Urinary bladder (tissue), 4 donors: ENCODE measurements around the gene EML2. TPM values are rescaled to one million over a fixed set of nuclear protein-coding genes. Genes with fewer than 3 reads are reported as not detected.
"Not testable (repeated sequence)": the region's sequence is repeated elsewhere in the genome, so short reads cannot be mapped to it uniquely, and the experiment has no call there.

Experiments
- DNase-seq: peaks from one replicate; pipeline ENCODE4 v3.0.0-alpha.2; 2015; ENCODE audit errors: extremely low spot score
- H3K27ac ChIP-seq: one replicate; pipeline ENCODE4 v1.5.1; 2013; ENCODE audit warnings: low read depth, mild to moderate bottlenecking, moderate library complexity
- H3K36me3 ChIP-seq: one replicate; pipeline ENCODE4 v1.6.1; 2013; ENCODE audit warnings: mild to moderate bottlenecking, moderate library complexity; ENCODE audit not compliant: insufficient read depth
- H3K4me1 ChIP-seq: one replicate; pipeline ENCODE4 v1.6.1; 2013; ENCODE audit warnings: mild to moderate bottlenecking, moderate library complexity; ENCODE audit not compliant: insufficient read depth
- H3K4me3 ChIP-seq: one replicate; pipeline ENCODE4 v1.5.1; 2013; ENCODE audit warnings: low read depth, low read length
- WGBS: extraction: QIAGEN DNeasy Blood & Tissue Kit; methylation state at CpG from one replicate; pipeline ENCODE4 v1.1.7; 2013; 5-methylcytosine and 5-hydroxymethylcytosine counted together
- polyA plus RNA-seq: library from polyadenylated mRNA; stranded (reverse); fragments of 200-250 nt; gene quantifications from one replicate; pipeline ENCODE4 v1.2.3, GENCODE V29; 2013
- total RNA-seq: library from RNA; depleted of rRNA; stranded (reverse); fragments of >200 nt; gene quantifications from one replicate; pipeline ENCODE4 v1.2.3, GENCODE V29; 2014
- donor health status: healthy with polysubstance abuse.
- donor health status: healthy.

EML2 gene
- total and polyA plus RNA-seq, 2 donors, result 16.9 to 41.2 TPM

DNA sequence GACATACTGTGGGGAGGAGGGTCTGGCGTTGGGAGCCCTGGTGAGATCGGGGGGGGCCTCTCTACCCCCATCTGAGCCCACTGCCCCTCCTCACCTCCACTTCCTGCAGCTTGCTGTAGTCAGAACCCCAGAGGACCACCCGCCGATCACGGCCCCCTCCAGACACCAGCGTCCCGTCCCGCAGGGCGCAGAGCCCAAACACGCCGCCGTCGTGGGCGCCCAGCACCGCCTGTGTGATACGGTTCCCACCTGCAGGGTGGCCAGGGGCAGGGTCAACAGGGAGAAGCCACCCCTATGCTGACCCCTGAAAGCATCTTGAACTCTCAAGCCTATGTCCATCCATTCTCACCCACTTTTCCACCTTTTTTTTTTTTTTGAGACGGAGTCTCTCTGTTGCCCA lies 17.8 kb downstream of the EML2 start:
- 89% methylated on average over 17 of the region's 17 CpGs for WGBS
- no peak for DNase-seq
- Histone ChIP-seq H3K36me3 (peaks cover 6% of the 10 kb centered on the region), H3K4me3 (no peak overlapping the region), H3K27ac (no peak overlapping the region), H3K4me1 (peaks cover 1% of the 10 kb centered on the region)

DNA sequence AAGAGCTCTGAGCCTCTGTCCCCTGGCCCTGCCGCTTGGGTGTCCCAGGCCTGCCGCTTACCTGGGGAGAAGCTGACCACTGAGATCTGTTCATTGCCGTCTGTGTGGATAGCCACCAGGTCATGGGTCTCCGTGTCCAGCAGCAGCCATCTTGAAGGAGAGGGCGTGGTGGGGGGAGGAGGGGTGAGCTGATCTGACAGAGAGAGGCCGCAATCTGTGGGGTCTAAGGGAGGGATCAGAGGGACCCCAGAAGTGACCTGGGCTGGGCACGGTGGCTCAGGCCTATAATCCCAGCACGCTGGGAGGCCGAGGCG lies 22.5 kb downstream of the EML2 start:
- Histone ChIP-seq H3K4me3 (no peak overlapping the region), H3K4me1 (peaks cover 1% of the 10 kb centered on the region), H3K36me3 (peaks cover 6% of the 10 kb centered on the region), H3K27ac (no peak overlapping the region)
- 83% methylated on average over 10 of the region's 10 CpGs for WGBS
- no peak for DNase-seq

DNA sequence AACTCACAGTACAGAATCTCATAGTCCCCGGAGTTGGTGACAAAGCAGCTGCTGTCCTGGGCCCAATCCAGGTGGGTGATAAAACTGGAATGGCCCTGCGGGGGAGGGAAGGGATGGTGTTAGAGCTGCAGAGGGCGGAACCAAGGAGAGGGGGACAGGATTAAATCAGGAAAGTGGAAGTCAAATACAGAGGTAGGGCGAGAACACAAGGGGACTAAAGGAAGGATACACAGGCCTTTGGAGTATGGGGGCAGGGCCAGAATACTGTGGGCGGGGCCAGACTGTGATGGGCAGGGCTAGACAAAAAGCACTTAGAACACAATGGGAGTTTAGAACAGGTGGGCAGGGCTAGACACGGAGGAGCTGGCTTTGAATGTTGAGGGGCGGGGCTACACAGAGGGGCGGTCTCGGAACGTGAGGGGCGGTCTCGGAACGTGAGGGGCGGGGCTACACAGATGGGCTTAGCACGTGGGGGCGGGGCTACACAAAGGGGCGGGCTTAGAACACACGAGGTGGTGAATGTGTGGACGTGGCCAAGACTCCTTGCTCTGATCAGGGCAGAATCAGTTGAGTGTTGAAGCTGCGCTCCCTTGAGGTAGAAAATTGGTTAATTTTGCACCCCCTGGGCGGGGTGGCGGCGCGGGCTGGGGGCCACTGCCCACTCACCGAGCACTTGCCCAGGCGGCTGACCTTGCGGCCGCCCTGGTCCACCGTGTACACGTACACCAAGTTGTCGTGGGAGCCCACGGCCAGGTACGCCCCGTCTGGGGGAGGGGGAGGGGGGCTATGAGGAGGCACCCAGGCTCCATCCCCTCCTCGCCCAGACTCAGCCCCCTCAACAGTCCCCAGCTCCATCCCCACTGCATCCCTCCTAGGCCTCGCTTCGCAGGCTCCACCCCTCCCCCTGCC lies 23.1 kb downstream of the EML2 start:
- Histone ChIP-seq H3K36me3 (peaks cover 6% of the 10 kb centered on the region), H3K4me3 (no peak overlapping the region), H3K4me1 (peaks cover 1% of the 10 kb centered on the region), H3K27ac (no peak overlapping the region)
- WGBS, result 42% methylated on average over 37 of the region's 37 CpGs
- DNase-seq, result peak; percentile 91

DNA sequence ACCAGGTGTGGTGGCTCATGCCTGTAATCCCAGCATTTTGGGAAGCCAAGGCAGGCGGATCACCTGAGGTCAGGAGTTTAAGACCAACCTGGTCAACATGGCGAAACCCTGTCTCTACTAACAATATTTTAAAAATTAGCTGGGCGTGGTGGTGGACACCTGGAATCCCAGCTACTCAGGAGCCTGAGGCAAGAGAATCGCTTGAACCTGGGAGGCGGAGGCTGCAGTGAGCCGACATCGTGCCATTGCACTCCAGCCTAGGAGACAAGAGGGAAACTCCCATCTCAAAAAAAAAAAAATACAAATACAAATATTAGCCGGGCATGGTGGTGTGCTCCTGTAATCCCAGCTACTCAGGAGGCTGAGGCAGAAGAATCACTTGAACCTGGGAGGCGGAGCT lies 24.1 kb downstream of the EML2 start:
- H3K27ac ChIP-seq, DNase-seq, H3K4me3 ChIP-seq, H3K4me1 ChIP-seq, H3K36me3 ChIP-seq: not testable (repeated sequence)
- 92% methylated on average over 9 of the region's 9 CpGs for WGBS

DNA sequence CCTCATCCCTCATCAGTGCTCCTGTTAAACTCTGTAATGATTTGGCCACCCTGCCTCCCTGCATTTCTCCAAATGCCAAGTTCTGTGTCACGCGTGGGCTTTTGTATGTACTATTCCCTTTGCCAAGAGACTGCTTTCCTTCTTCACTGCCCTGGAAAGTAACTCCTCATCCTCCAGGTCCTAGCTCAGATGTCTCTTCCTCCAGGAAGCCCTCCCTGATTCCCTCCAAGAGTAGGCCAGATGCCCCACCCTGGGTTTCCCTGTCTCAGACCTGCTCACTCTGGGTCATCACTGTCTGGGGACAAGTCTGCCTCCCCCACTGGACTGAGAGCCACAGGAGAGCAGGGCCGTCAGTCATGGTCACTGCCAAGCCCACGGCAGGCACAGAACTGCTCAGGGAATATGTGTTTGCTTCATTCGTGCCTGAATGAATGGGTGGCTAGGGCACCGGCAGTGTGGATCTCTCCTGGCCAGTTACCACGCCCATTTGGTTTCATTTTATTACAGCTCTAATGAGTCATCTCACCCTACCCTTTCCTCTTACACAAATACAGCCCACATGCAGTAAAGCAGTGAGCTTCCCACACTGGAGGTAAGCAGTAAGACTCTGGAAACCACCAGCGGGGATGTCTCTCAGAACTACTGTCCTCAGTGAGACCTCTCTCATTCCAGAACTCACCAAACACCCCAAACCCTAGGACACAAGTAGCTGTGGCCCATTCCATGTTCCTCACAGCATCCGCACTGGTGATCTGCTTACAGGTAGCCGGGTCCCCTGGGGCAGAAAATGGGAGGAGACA lies 25.1 kb downstream of the EML2 start:
- Histone ChIP-seq H3K27ac (peak overlapping the region; percentile 59), H3K4me1 (no peaks in the 10 kb centered on the region), H3K36me3 (peaks cover 3% of the 10 kb centered on the region), H3K4me3 (no peak overlapping the region)
- WGBS, result 69% methylated on average over 10 of the region's 10 CpGs
- no peak for DNase-seq

DNA sequence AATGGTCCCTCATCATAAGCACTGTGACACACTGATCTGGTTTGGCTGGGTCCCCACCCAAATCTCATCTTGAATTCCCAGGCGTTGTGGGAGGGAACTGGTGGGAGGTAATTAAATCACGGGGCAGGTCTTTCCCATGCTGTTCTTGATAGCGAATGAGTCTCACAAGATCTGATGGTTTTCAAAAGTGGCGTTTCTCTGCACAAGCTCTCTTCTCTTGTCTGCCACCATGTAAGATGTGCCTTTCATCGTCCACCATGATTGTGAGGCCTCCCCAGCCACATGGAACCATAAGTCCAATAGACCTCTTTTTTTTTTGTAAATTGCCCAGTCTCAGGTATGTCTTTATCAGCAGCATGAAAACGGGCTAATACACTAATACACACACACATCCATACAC lies 30.2 kb downstream of the EML2 start:
- Histone ChIP-seq H3K4me3 (no peak overlapping the region), H3K4me1 (no peaks in the 10 kb centered on the region), H3K27ac (no peak overlapping the region), H3K36me3 (no peaks in the 10 kb centered on the region)
- DNase-seq, result no peak
- 94% methylated on average over 6 of the region's 6 CpGs for WGBS

DNA sequence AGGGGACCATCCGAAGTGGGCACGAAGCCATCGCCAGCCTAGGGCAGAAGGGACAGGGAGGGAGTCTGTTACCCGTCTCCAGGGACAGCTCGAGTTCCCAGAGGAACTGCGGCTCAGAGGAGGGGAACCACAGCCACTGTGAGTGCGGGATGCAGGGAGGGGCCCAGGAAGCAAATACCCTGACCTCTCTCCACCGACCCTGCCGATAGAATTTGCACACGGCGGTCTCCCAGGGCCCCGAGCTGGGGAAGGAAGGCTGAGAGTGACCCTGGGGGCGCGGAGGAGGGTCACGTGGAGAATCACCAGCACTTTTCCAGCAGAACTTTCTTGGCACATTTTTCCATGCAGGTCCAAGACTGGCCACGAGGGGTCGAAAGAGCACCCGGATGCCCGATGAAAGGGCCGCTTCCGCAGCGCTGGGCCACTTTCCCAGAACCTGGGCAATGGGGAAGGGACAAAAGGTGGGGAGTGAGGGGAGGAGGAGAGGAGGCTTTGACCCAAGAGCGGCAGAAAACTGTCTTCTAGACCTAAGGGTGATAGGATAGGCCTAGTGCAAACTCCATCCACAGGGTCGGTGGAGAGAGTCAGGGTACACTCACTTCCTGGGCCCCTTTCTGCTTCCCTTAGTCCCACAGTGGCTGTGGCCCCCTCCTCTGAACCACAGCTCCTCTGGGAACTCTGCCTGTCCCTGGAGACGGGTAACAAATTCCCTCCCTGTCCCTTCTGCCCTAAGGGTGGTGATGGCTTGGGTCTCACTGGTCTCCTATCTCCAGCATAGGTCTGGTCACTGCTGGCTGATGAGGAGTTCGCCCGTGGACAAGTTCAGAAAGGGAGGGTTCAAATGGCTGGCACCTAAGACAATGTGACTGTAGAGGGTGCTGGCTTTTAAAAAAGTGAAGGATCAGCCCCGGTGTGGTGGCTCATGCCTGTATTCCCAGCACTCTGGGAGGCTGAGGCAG lies 31.8 kb downstream of the EML2 start:
- 12% methylated on average over 28 of the region's 28 CpGs for WGBS
- peak; percentile 15 for DNase-seq
- Histone ChIP-seq H3K4me1 (no peaks in the 10 kb centered on the region), H3K27ac (no peak overlapping the region), H3K36me3 (no peaks in the 10 kb centered on the region), H3K4me3 (no peak overlapping the region)

DNA sequence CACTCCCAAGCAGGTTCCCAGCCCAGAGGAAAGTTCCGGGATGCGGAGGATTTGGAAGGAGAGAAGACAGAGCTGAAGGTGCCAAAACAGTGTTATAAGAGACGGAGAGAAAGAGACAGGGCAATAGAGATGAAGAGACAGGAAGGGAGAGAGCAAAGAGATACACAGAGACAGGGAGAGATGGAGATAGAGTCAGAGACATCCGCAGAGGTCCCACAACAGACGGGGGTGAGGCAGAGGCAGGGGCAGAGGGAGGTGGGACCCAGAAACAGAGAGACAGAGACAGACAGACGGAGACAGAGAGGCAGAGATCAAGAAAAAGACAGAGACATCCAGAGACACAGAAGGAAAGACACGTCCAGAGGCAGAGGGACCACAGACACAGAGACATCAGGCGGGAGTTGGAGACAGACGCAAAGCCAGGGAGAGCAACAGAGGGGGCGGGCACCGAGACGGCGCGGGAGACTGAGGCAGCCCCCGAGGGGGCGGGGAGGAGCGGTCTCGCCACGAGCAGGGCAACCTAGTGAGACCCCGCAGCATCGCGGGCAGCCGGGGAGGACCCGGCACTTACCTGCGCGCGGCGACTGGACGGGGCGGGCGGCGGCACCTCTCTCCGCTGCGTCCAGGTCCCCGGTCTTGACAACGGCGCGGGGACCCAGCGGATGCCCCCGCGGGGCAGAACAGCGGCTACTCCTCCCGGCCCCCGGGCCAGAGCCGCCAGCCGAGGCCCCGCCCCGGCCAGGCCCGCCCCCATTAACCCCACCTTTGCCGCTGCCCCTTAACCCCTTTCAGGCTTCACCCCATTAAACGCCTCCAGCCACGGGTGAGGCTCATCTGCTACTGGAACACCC lies 37.4 kb downstream of the EML2 start, which contains the start of gene GPR4:
Gene GPR4, minus strand, starts transcription at position 689 of the 851 bp plus-strand sequence. CDS start 10,346 bp downstream, outside the sequence.
- no peaks in the 10 kb centered on the region for H3K36me3 ChIP-seq
- no peak within 1 kb of the TSS for H3K27ac ChIP-seq
- DNase-seq, result no peak
- no peaks in the 10 kb centered on the region for H3K4me1 ChIP-seq
- H3K4me3 ChIP-seq, result peak within 1 kb of the TSS; percentile 23
- 2% methylated on average over 52 of the region's 52 CpGs for WGBS

DNA sequence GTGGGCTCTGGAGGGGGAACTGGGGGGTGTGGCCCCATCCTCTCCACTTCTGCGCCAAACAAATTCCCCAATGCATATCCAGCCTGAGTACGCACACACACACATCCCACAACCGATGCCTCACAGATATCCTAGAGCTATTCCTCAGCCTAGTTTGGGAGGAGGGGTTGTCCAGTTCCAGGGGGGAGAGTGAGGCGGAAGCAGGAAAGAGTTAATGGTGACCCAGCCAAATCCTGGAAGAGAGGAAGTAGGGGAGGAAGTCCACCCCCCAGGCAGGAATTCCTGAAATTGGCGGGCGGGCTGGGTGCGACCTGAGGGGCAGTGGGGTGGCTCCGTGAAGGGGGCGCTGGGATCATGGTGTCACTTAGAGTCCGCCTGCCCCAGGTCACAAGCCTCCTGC lies 38.1 kb downstream of the EML2 start:
- no peaks in the 10 kb centered on the region for H3K36me3 ChIP-seq
- no peaks in the 10 kb centered on the region for H3K4me1 ChIP-seq
- 13% methylated on average over 10 of the region's 10 CpGs for WGBS
- H3K4me3 ChIP-seq, result peak overlapping the region; percentile 23
- no peak overlapping the region for H3K27ac ChIP-seq
- DNase-seq, result no peak

DNA sequence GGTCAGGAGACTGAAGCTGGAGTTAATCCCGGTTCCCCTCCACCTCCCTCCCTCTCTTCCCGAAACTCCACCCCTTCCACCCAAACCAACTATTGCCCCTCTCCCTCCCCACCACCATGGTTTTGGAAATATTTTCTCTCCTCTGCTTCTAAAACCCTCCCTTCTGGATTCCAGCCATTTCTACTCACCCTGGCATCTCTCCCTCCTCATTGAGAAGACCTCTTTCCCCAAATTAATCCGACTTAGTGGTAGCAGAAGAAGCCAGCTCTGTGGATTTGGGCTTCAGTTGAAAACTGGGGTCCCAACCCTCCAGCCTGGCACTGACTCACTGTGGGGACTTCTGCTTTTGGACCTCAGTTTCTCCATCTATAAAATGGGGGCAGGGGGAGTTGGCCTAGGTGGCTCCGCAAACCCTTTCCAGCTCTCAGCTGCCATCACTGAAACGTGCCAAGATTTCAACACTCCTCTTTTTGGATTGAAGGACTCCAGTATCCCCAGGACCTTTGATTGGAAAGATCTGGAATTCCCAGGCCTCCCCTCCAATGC lies 38.8 kb downstream of the EML2 start:
- H3K4me1 ChIP-seq, result no peaks in the 10 kb centered on the region
- no peaks in the 10 kb centered on the region for H3K36me3 ChIP-seq
- H3K27ac ChIP-seq, result no peak overlapping the region
- 36% methylated on average over 5 of the region's 5 CpGs for WGBS
- H3K4me3 ChIP-seq, result no peak overlapping the region
- no peak for DNase-seq

DNA sequence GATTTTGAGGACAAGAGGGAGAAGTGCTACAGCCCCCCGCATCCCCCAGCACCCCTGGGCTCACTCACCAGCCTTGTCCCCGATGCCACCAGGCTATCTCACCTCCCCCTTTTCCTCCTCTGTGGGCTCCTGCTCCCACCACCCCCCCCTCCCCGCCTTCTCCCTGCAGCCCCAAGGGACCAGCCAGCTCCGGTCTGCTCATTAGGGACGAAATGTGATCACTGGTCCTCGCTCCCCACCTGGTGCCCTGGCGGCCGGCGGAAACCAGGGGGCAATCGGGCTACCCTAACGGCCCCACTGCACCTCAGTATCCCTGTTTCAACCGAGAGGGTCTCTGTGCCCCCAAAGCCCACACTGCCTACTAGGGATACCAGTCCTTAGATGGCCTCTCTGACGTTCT lies 39.9 kb downstream of the EML2 start:
- no peak overlapping the region for H3K27ac ChIP-seq
- no peaks in the 10 kb centered on the region for H3K4me1 ChIP-seq
- no peak overlapping the region for H3K4me3 ChIP-seq
- no peaks in the 10 kb centered on the region for H3K36me3 ChIP-seq
- no peak for DNase-seq
- 8% methylated on average over 13 of the region's 13 CpGs for WGBS

DNA sequence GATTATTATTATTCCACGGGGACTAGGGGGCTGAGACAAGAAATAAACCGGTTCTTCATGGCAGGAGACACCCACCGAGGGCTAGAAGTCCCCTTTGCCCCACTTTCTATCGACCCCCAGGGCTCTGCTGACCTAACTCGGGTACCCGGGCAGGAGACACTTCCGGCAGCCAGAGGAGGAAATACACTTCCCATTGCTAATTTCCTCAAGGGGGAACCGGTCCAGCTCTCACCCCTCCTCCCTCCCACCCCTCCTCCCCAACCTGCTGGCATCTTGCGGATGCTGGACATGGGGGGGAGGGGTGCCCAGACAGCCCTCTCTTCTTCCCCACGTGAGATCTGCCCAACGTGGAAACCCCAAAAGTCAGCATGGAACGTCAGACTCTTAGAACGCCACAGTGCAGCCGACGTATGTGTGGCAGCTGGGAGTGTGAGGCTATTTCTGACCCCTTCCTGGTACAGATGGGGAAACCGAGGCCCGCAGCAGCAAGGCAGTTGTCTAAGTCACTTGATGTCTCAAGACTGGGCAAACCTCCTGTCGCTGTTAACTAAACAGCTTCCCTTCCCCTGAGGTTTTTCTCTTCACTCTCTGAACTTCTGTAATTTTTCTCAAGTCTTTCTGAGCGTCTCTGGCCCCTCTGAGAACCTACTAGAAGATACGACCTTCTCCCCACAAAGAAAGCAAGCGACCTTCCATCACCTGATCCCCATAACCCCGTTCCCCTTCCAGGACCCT lies 40.8 kb downstream of the EML2 start:
- WGBS, result 4% methylated on average over 22 of the region's 22 CpGs
- DNase-seq, result no peak
- Histone ChIP-seq H3K4me3 (no peak overlapping the region), H3K27ac (no peak overlapping the region), H3K36me3 (no peaks in the 10 kb centered on the region), H3K4me1 (no peaks in the 10 kb centered on the region)
